Lower leg skin (tissue), 3 donors: ENCODE results near the gene HPD.

ENCODE experiments used
- CTCF ChIP-seq, 3 donors: fragments of 450-650 bp; IDR thresholded peaks; one replicate each; pipeline ENCODE4 v1.5.1; 2016; ENCODE audit warnings: antibody characterized with exemption in 3 of 3, mild to moderate bottlenecking in 3 of 3, moderate library complexity in 2 of 3
- POLR2A ChIP-seq, 2 donors: fragments of 450-650 bp; IDR thresholded peaks; one replicate each; pipeline ENCODE4 v1.6.1; 2016 to 2017; ENCODE audit warnings: antibody characterized with exemption in 2 of 2, mild to moderate bottlenecking in 1 of 2, moderate library complexity in 1 of 2

GRCh38 chr12:121825041-121825523, 33.6 kb downstream of the HPD start:
- TF ChIP-seq CTCF (IDR thresholded peaks at IDR 0.05) (no peak), POLR2A (IDR thresholded peaks at IDR 0.05) (no peak)
